HepG2 (cell line): ENCODE measurements around the gene INO80. TPM values are rescaled to one million over a fixed set of nuclear protein-coding genes. Genes with fewer than 3 reads are reported as not detected.
A peak's percentile ranks its signal among the peaks of the same experiment; 100 is the strongest.

Experiments
- ATAC-seq: fragments of 200-7000 bp; cut with Tn5 transposase; 3 replicates; pipeline ENCODE4 v1.9.1; 2020; ENCODE audit warnings: mild to moderate bottlenecking, moderate library complexity
- BruUV-seq: library from RNA; stranded (reverse); fragments of 400-500 nt; replicated peaks from 2 replicates; lab custom pipeline; 2021; lab: Mats Ljungman, UMichigan
- CTCF ChIA-PET: fragments of 300-600 bp; formaldehyde crosslinking; extraction: SDS; loops from one replicate; lab custom pipeline; 2021; ENCODE audit warnings: low total read pairs, inconsistent platforms, low intra/inter-chr PET ratio; lab: Yijun Ruan, JAX
- POLR2A ChIA-PET: fragments of 350-600 bp; sonication (Branson Sonifier 250); formaldehyde crosslinking; loops from one replicate; lab custom pipeline; 2020; ENCODE audit warnings: antibody characterized with exemption, inconsistent platforms; lab: Yijun Ruan, JAX
- DNase-seq: peaks from one replicate; pipeline ENCODE4 v3.0.0-alpha.2; 2015; ENCODE audit warnings: low spot score
- FAIRE-seq: peaks from 3 replicates; lab custom pipeline; 2011; peaks lifted over from hg19 to GRCh38; lab: Jason Lieb, UNC
- H2AFZ ChIP-seq: one replicate; pipeline ENCODE4 v1.6.1; 2011; ENCODE audit warnings: low read length, inconsistent platforms
- H3K27ac ChIP-seq: fragments of 300-600 bp; 3 replicates; pipeline ENCODE4 v1.8.0; 2011; ENCODE audit warnings: mixed run types, mild to moderate bottlenecking, mixed read lengths, low read length, inconsistent platforms; ENCODE audit not compliant: insufficient read depth; ENCODE audit errors: extremely low read length
- H3K27me3 ChIP-seq, 2 experiments: fragments of 200-600 bp in 1 of 2; 2 replicates in 1 of 2; 3 replicates in 1 of 2; pipeline versions ENCODE4 v1.6.0 to v1.8.0; 2011; ENCODE audit warnings: low read length in 2 of 2, mild to moderate bottlenecking in 2 of 2, moderate library complexity in 2 of 2, inconsistent platforms in 1 of 2; ENCODE audit not compliant: insufficient read depth in 2 of 2, control insufficient read depth in 1 of 2
- H3K36me3 ChIP-seq, 2 experiments: fragments of 200-600 bp in 1 of 2; replicated peaks in 1 of 2; 2 replicates in 1 of 2; 3 replicates in 1 of 2; pipeline versions ENCODE4 v1.5.1 to v1.8.0; 2011; ENCODE audit warnings: low read length in 2 of 2, inconsistent platforms in 1 of 2; ENCODE audit not compliant: insufficient read depth in 2 of 2, control insufficient read depth in 1 of 2
- H3K4me1 ChIP-seq: 2 replicates; pipeline ENCODE4 v1.5.1; 2012; ENCODE audit warnings: low read length, inconsistent platforms; ENCODE audit not compliant: insufficient read depth
- H3K4me2 ChIP-seq: 2 replicates; pipeline ENCODE4 v1.6.0; 2011; ENCODE audit warnings: low read depth, low read length, inconsistent platforms
- H3K4me3 ChIP-seq, 3 experiments: fragments of 200-600 bp in 1 of 3; sonication (generic), shearing (Covaris generic) in 1 of 3; replicated peaks in 1 of 3; 2 replicates each; pipeline ENCODE4 v1.5.1; 2011 to 2016; ENCODE audit warnings: low read length in 3 of 3, inconsistent platforms in 2 of 3, low read depth in 2 of 3, mild to moderate bottlenecking in 2 of 3, control low read depth in 1 of 3, mixed read lengths in 1 of 3; ENCODE audit not compliant: insufficient read depth in 1 of 3
- H3K79me2 ChIP-seq: one replicate; pipeline ENCODE4 v1.6.1; 2011; ENCODE audit warnings: low read length, inconsistent platforms; ENCODE audit not compliant: insufficient read depth
- H3K9ac ChIP-seq: 2 replicates; pipeline ENCODE4 v1.6.0; 2011; ENCODE audit warnings: mild to moderate bottlenecking, low read depth, low read length, inconsistent platforms; ENCODE audit not compliant: insufficient read depth
- H3K9me3 ChIP-seq: 2 replicates; pipeline ENCODE4 v1.5.1; 2012; ENCODE audit warnings: mild to moderate bottlenecking, low read length
- H4K20me1 ChIP-seq: 2 replicates; pipeline ENCODE4 v1.6.0; 2011; ENCODE audit warnings: inconsistent platforms, mild to moderate bottlenecking, low read length, moderate library complexity; ENCODE audit not compliant: insufficient read depth
- BCL3 ChIP-seq: sonication (generic); formaldehyde crosslinking; IDR thresholded peaks from 2 replicates; pipeline ENCODE4 v1.5.1; 2020; ENCODE audit warnings: mild to moderate bottlenecking, missing genetic modification reagents, moderate library complexity
- FOXP4 ChIP-seq: sonication (generic); formaldehyde crosslinking; IDR thresholded peaks from 2 replicates; pipeline ENCODE4 v1.4.0; 2020; ENCODE audit warnings: missing genetic modification reagents
- NFIC ChIP-seq: IDR thresholded peaks from 2 replicates; pipeline ENCODE4 v1.6.1; 2012; ENCODE audit warnings: mild to moderate bottlenecking, low read length, inconsistent platforms
- POGZ ChIP-seq: sonication (generic); formaldehyde crosslinking; IDR thresholded peaks from 2 replicates; pipeline ENCODE4 v1.4.0; 2020; ENCODE audit warnings: mild to moderate bottlenecking, missing genetic modification reagents
- PRDM10 ChIP-seq: sonication (generic); formaldehyde crosslinking; IDR thresholded peaks from 2 replicates; pipeline ENCODE4 v1.4.0; 2020; ENCODE audit warnings: low read depth, missing genetic modification reagents
- ZC3H13 ChIP-seq: sonication (generic); formaldehyde crosslinking; IDR thresholded peaks from 2 replicates; pipeline ENCODE4 v1.8.1; 2023; ENCODE audit warnings: mild to moderate bottlenecking, missing genetic modification reagents, moderate library complexity
- ZNF660 ChIP-seq: sonication (generic); formaldehyde crosslinking; IDR thresholded peaks from 2 replicates; pipeline ENCODE4 v1.5.1; 2020; ENCODE audit warnings: mild to moderate bottlenecking, low read depth, missing genetic modification reagents, borderline replicate concordance
- WGBS: methylation state at CpG from one replicate; pipeline ENCODE4 v1.1.6; 2017; ENCODE audit warnings: low lambda C conversion rate; 5-methylcytosine and 5-hydroxymethylcytosine counted together
- in situ Hi-C: cut with HindIII; loops from 2 replicates; pipeline ENCODE4 v1.10.0; 2017; ENCODE audit warnings: low pct_unique_long_range_greater_than_20kb; ENCODE audit not compliant: extremely low pct_ligation_motif_present
- intact Hi-C: fragments of 100-400 bp; cut with micrococcal nuclease; formaldehyde crosslinking; loops from one replicate; pipeline ENCODE4 v1.10.0; 2022; ENCODE audit not compliant: unreplicated experiment
- polyA plus RNA-seq, 8 experiments: library from polyadenylated mRNA; depleted of rRNA in 3 of 8; stranded (reverse) in 7 of 8; unstranded in 1 of 8; fragments of >200 nt; fragmentation: Illumina TruSeq in 4 of 8; extraction: Trizol in 4 of 8; gene quantifications; 2 replicates each; pipeline versions ENCODE4 v1.2.1 to v1.2.3, GENCODE V29; 2011 to 2016; ENCODE audit warnings: low read depth in 4 of 8, missing spikeins in 1 of 8, mixed read lengths in 1 of 8; ENCODE audit not compliant: insufficient read depth in 1 of 8
- total RNA-seq, 5 experiments: library from RNA; depleted of rRNA; stranded (reverse); fragments of >200 nt; fragmentation: Illumina TruSeq; extraction: Trizol; gene quantifications; 2 replicates each; pipeline ENCODE4 v1.2.3, GENCODE V29; 2016; ENCODE audit warnings: low read depth in 1 of 5
- TF ChIP-seq, protein P1 (sequence below): sonication (generic); formaldehyde crosslinking; IDR thresholded peaks from 2 replicates; pipeline ENCODE4 v1.4.0; 2020; ENCODE audit warnings: mild to moderate bottlenecking, missing genetic modification reagents

INO80 gene
- total and polyA plus RNA-seq, 2 of the 13 experiments (the other 11 are each of a cell fraction or from before 2014, with no cell fraction given) = 3.6 to 14.8 TPM

DNA sequence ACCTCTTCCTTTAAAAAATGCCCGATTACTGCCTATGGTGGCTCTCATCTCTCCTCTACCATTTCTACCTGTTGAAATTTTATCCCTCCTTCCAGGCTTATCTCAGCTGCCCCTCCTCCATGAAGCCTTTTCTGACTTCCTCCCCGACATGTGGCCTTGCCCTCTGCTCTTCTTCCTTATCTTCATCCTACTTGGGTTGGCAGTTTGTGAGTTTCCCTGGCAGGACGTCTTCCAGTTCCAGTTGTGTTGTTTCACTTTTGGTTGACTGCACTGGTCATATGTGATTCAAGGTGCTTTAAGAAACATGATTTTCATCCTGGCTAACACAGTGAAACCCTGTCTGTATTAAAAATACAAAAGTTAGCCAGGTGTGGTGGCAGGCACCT lies 182.6 kb downstream of the INO80 start (continued):
- TF ChIP-seq FOXP4 (peak; percentile 7; the same call in 1 of the 2 replicates), NFIC (no peak), POGZ (CRISPR knock-in tag) (no peak)

DNA sequence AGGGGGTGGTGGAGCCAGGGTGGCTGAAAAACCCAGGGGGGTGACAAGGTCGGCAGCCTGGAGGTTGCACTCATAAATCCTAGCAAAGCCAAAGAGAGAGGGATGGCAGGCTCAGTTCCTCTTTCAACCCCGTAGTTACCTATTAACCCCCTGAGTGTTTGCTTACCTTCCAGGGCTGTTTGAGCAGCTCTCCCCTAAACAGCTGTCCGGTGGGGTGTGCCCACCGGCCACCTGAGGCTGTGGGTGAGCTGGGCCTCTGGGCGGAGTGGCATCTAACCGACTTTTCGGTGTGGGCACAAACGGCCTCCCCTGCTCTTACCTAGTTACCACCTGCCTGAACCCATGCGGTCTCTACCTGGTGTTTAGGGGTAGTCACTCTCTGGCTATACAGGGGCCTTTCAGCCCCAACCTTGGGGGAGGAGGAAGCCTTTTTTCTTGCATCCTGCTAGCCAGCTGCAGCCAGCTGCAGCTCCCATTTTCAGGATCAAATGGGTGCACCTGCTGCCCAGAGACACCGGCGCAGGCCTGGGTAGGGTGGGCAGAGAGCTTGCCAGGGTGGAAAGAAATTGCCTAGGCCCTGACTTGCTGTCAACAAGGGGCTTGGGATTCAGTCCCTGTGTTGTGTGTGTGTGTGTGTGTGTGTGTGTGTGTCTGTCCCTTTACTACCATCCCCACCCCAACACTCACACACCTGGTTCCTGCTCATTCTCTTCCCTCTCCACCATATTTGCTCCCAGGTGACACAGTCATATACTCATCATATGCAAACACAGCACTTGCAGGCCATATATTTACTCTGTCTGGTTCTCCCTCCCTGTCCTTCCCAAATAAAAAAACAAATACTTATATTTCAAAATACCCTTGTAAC lies 183.2 kb downstream of the INO80 start:
- POLR2A ChIA-PET = interaction anchor here (1.1 to 1.9 kb wide), 4 partner anchors 8 to 23 kb away, joined by 3 to 7 read pairs (median 3); no protein-coding TSS in a partner anchor
- in situ Hi-C loops (no loop called here), intact Hi-C loops (no loop called here)
- Histone ChIP-seq H3K36me3 (no peaks in the 10 kb centered on the region), H4K20me1 (no peaks in the 10 kb centered on the region), H3K4me1 (peaks cover 99% of the 10 kb centered on the region), H3K9ac (no peak overlapping the region), H3K79me2 (no peaks in the 10 kb centered on the region), H3K27me3 (peaks cover 9 to 38% of the 10 kb centered on the region in 2 experiments), H3K4me3 (peak overlapping the region; percentile 46 to 70 (median 49)), H3K4me2 (peak overlapping the region; percentile 96), H3K9me3 (no peaks in the 10 kb centered on the region), H2AFZ (no peak overlapping the region), H3K27ac (no peak overlapping the region)
- FAIRE-seq (peak; percentile 95), ATAC-seq (peak; percentile 70), DNase-seq (peak; percentile 75)
- no TSS peak for BruUV-seq
- 0% methylated on average over 7 of the region's 11 CpGs for WGBS
- CTCF ChIA-PET = no interaction called here
- TF ChIP-seq ZC3H13 (CRISPR knock-in tag) = no peak
- no peak for TF ChIP-seq BCL3 (CRISPR knock-in tag)
- TF ChIP-seq ZNF660 (CRISPR knock-in tag) = no peak
- peak; percentile 70; the same call in 1 of the 2 replicates for TF ChIP-seq PRDM10 (CRISPR knock-in tag)
- TF ChIP-seq, protein P1, sequence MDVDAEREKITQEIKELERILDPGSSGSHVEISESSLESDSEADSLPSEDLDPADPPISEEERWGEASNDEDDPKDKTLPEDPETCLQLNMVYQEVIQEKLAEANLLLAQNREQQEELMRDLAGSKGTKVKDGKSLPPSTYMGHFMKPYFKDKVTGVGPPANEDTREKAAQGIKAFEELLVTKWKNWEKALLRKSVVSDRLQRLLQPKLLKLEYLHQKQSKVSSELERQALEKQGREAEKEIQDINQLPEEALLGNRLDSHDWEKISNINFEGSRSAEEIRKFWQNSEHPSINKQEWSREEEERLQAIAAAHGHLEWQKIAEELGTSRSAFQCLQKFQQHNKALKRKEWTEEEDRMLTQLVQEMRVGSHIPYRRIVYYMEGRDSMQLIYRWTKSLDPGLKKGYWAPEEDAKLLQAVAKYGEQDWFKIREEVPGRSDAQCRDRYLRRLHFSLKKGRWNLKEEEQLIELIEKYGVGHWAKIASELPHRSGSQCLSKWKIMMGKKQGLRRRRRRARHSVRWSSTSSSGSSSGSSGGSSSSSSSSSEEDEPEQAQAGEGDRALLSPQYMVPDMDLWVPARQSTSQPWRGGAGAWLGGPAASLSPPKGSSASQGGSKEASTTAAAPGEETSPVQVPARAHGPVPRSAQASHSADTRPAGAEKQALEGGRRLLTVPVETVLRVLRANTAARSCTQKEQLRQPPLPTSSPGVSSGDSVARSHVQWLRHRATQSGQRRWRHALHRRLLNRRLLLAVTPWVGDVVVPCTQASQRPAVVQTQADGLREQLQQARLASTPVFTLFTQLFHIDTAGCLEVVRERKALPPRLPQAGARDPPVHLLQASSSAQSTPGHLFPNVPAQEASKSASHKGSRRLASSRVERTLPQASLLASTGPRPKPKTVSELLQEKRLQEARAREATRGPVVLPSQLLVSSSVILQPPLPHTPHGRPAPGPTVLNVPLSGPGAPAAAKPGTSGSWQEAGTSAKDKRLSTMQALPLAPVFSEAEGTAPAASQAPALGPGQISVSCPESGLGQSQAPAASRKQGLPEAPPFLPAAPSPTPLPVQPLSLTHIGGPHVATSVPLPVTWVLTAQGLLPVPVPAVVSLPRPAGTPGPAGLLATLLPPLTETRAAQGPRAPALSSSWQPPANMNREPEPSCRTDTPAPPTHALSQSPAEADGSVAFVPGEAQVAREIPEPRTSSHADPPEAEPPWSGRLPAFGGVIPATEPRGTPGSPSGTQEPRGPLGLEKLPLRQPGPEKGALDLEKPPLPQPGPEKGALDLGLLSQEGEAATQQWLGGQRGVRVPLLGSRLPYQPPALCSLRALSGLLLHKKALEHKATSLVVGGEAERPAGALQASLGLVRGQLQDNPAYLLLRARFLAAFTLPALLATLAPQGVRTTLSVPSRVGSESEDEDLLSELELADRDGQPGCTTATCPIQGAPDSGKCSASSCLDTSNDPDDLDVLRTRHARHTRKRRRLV = no peak
